ENCODE measurements around the gene TRPM4. TPM values are rescaled to one million over a fixed set of nuclear protein-coding genes. Genes with fewer than 3 reads are reported as not detected.
A peak's percentile ranks its signal among the peaks of the same experiment; 100 is the strongest.

TRPM4 gene
- total and polyA plus RNA-seq, 2 of the 13 experiments (the other 11 are each of a cell fraction or from before 2014, with no cell fraction given) = 1.9 to 4.3 TPM

DNA sequence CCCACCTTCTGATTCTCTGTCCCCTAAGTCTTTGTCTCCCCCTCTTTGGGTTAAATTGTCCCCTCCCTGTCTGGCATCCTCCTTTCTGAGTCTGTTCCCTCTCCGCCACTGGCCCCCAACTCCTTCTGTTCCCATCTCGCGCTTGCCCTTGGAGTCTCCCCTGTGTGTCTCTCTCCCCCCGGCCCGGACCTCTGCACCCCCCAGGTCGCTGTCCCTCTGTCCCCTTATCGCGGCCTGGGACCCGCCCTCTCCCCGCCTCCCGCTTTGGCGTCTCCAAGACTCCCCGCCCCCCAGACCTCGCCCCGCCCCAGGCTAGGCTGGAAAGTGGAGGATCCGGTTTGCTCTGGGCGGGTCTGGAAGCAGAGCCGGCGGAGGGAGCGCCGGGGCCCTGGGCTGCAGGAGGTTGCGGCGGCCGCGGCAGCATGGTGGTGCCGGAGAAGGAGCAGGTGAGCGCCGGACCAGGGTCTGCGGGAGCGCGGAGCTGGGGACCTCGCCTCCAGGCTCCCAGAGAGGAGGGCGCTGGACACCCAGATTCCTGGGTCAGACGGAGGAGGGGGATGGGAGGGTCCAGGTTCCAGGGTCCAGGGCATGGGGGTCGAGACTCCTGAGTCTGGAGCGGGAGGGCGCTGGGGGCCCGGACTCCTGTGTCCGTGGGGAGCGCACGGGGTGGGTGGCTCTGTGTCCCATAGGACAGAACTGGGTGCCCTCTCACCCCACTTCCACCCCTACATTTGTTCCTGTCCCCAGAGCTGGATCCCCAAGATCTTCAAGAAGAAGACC is at the start of gene TRPM4 (continued):
- peak; percentile 52 for TF ChIP-seq RBM39 (IDR thresholded peaks at IDR 0.05; ENCODE audit: low read depth, low read length, poor library complexity, severe bottlenecking)
- TF ChIP-seq ZNF746 (CRISPR knock-in tag; IDR thresholded peaks at IDR 0.05) = no peak
- TF ChIP-seq, protein P1, sequence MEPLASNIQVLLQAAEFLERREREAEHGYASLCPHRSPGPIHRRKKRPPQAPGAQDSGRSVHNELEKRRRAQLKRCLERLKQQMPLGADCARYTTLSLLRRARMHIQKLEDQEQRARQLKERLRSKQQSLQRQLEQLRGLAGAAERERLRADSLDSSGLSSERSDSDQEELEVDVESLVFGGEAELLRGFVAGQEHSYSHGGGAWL (CRISPR knock-in tag; IDR thresholded peaks at IDR 0.05) = peak; percentile 54; the same call in 1 of the 2 replicates
- TF ChIP-seq ELF1 (CRISPR knock-in tag; IDR thresholded peaks at IDR 0.05) = 0 out of 2 replicates have a peak, but pooled peaks have one; percentile 25
- peak; percentile 73 for TF ChIP-seq ZNF547 (CRISPR knock-in tag; IDR thresholded peaks at IDR 0.05)
- TF ChIP-seq, protein P2, sequence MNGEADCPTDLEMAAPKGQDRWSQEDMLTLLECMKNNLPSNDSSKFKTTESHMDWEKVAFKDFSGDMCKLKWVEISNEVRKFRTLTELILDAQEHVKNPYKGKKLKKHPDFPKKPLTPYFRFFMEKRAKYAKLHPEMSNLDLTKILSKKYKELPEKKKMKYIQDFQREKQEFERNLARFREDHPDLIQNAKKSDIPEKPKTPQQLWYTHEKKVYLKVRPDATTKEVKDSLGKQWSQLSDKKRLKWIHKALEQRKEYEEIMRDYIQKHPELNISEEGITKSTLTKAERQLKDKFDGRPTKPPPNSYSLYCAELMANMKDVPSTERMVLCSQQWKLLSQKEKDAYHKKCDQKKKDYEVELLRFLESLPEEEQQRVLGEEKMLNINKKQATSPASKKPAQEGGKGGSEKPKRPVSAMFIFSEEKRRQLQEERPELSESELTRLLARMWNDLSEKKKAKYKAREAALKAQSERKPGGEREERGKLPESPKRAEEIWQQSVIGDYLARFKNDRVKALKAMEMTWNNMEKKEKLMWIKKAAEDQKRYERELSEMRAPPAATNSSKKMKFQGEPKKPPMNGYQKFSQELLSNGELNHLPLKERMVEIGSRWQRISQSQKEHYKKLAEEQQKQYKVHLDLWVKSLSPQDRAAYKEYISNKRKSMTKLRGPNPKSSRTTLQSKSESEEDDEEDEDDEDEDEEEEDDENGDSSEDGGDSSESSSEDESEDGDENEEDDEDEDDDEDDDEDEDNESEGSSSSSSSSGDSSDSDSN (CRISPR knock-in tag; IDR thresholded peaks at IDR 0.05) = peak; percentile 92
- peak; percentile 65 for TF ChIP-seq HNRNPLL (IDR thresholded peaks at IDR 0.05; ENCODE audit: low read depth, low read length, poor library complexity, severe bottlenecking)
- TF ChIP-seq, protein P3, sequence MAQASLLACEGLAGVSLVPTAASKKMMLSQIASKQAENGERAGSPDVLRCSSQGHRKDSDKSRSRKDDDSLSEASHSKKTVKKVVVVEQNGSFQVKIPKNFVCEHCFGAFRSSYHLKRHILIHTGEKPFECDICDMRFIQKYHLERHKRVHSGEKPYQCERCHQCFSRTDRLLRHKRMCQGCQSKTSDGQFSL (CRISPR knock-in tag; IDR thresholded peaks at IDR 0.05) = 0 out of 2 replicates have a peak, but pooled peaks have one; percentile 26
- 0 out of 2 replicates have a peak, but pooled peaks have one; percentile 40 for TF ChIP-seq SP2 (CRISPR knock-in tag; IDR thresholded peaks at IDR 0.05)
- 0 out of 2 replicates have a peak, but pooled peaks have one; percentile 31 for TF ChIP-seq PCBP1 (IDR thresholded peaks at IDR 0.05; ENCODE audit: borderline replicate concordance, low read depth, low read length)
- TF ChIP-seq, protein P4, sequence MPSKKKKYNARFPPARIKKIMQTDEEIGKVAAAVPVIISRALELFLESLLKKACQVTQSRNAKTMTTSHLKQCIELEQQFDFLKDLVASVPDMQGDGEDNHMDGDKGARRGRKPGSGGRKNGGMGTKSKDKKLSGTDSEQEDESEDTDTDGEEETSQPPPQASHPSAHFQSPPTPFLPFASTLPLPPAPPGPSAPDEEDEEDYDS (CRISPR knock-in tag; IDR thresholded peaks at IDR 0.05) = peak; percentile 69; the same call in 1 of the 2 replicates
- TF ChIP-seq CEBPG (CRISPR knock-in tag; IDR thresholded peaks at IDR 0.05) = no peak
- 0 out of 2 replicates have a peak, but pooled peaks have one; percentile 46 for TF ChIP-seq ZNF790 (CRISPR knock-in tag; IDR thresholded peaks at IDR 0.05; ENCODE audit: borderline replicate concordance)
- peak; percentile 30; the same call in 1 of the 2 replicates for TF ChIP-seq SP4 (CRISPR knock-in tag; IDR thresholded peaks at IDR 0.05)
- TF ChIP-seq, protein P5, sequence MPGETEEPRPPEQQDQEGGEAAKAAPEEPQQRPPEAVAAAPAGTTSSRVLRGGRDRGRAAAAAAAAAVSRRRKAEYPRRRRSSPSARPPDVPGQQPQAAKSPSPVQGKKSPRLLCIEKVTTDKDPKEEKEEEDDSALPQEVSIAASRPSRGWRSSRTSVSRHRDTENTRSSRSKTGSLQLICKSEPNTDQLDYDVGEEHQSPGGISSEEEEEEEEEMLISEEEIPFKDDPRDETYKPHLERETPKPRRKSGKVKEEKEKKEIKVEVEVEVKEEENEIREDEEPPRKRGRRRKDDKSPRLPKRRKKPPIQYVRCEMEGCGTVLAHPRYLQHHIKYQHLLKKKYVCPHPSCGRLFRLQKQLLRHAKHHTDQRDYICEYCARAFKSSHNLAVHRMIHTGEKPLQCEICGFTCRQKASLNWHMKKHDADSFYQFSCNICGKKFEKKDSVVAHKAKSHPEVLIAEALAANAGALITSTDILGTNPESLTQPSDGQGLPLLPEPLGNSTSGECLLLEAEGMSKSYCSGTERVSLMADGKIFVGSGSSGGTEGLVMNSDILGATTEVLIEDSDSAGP (CRISPR knock-in tag; IDR thresholded peaks at IDR 0.05; ENCODE audit: borderline replicate concordance) = peak; percentile 53; the same call in 1 of the 2 replicates
- TF ChIP-seq ZNF816 (CRISPR knock-in tag; IDR thresholded peaks at IDR 0.05; ENCODE audit: borderline replicate concordance) = 0 out of 2 replicates have a peak, but pooled peaks have one; percentile 47
- peak; percentile 53; the same call in 1 of the 2 replicates for TF ChIP-seq HOXA3 (CRISPR knock-in tag; IDR thresholded peaks at IDR 0.05)
- TF ChIP-seq ZFY (CRISPR knock-in tag; IDR thresholded peaks at IDR 0.05) = peak; percentile 48; the same call in 1 of the 2 replicates
- no peak for TF ChIP-seq ZNF34 (CRISPR knock-in tag; IDR thresholded peaks at IDR 0.05; ENCODE audit: borderline replicate concordance)
- TF ChIP-seq ZBTB7B (CRISPR knock-in tag; IDR thresholded peaks at IDR 0.05) = 0 out of 2 replicates have a peak, but pooled peaks have one; percentile 10
- TF ChIP-seq PITX1 (CRISPR knock-in tag; IDR thresholded peaks at IDR 0.05) = peak; percentile 44; the same call in 1 of the 2 replicates
- TF ChIP-seq, protein P6, sequence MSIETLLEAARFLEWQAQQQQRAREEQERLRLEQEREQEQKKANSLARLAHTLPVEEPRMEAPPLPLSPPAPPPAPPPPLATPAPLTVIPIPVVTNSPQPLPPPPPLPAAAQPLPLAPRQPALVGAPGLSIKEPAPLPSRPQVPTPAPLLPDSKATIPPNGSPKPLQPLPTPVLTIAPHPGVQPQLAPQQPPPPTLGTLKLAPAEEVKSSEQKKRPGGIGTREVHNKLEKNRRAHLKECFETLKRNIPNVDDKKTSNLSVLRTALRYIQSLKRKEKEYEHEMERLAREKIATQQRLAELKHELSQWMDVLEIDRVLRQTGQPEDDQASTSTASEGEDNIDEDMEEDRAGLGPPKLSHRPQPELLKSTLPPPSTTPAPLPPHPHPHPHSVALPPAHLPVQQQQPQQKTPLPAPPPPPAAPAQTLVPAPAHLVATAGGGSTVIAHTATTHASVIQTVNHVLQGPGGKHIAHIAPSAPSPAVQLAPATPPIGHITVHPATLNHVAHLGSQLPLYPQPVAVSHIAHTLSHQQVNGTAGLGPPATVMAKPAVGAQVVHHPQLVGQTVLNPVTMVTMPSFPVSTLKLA (IDR thresholded peaks at IDR 0.05) = no peak

All from HepG2 (cell line).